Measurements from ENCODE around the gene NCOA3. TPM values are rescaled to one million over a fixed set of nuclear protein-coding genes. Genes with fewer than 3 reads are reported as not detected.

NCOA3 gene
- polyA plus RNA-seq, 3 donors, result 13.5 to 21.8 (median 21.3) TPM

- Mint-ChIP-seq H3K9me3 (peaks cover 0 to 2% (median 0%) of the 10 kb centered on the region in 7 donors), H3K36me3 (no peaks in the 10 kb centered on the region), H3K27me3 (ENCODE audit: low read depth in 3 of 3) (peaks cover 0 to 7% (median 3%) of the 10 kb centered on the region in 3 donors), H3K4me3 (no peak overlapping the region), H3K4me1 (peaks cover 25% of the 10 kb centered on the region), H3K27ac (no peak overlapping the region)
- DNase-seq, result no peak
- Histone ChIP-seq H3K36me3 (replicated peaks in 1 of 2; ENCODE audit: control insufficient read depth in 1 of 2, insufficient read depth in 2 of 2, low read length in 2 of 2) (no peaks in the 10 kb centered on the region), H2AFZ (ENCODE audit: insufficient read depth, low read depth, low read length, poor library complexity, severe bottlenecking) (no peak overlapping the region), H3K79me2 (ENCODE audit: insufficient read depth, low read length) (no peaks in the 10 kb centered on the region), H3K4me1 (ENCODE audit: control insufficient read depth in 1 of 2, insufficient read depth in 2 of 2, low read length in 2 of 2) (peaks cover 19 to 25% of the 10 kb centered on the region in 2 donors), H4K20me1 (ENCODE audit: insufficient read depth, low read length) (no peaks in the 10 kb centered on the region), H3K9me3 (replicated peaks in 1 of 2; ENCODE audit: control insufficient read depth in 1 of 2, insufficient read depth in 1 of 2, low read length in 2 of 2) (no peaks in the 10 kb centered on the region), H3K4me3 (replicated peaks in 1 of 3; ENCODE audit: low read depth in 2 of 3, low read length in 3 of 3) (no peak overlapping the region), H3K27me3 (ENCODE audit: control insufficient read depth in 2 of 2, insufficient read depth in 2 of 2, low read length in 2 of 2) (no peaks in the 10 kb centered on the region), H3K27ac (ENCODE audit: low read depth in 1 of 2, low read length in 2 of 2) (no peak overlapping the region), H3K4me2 (replicated peaks; ENCODE audit: extremely low read depth, low read length, poor library complexity, severe bottlenecking) (no peak overlapping the region), H3K9ac (ENCODE audit: insufficient read depth, low read length, poor library complexity, severe bottlenecking) (no peak overlapping the region)
- intact Hi-C loops (cut with micrococcal nuclease), result no loop called here
- TF ChIP-seq CTCF (IDR thresholded peaks at IDR 0.05), result no peak
- WGBS (ENCODE audit: insufficient coverage), result no CpG with 5 or more reads among the region's 2 CpGs
Measured at GRCh38 chr20:47482705-47483104, 19.0 kb upstream of the NCOA3 start.

GRCh38 chr20:47484303-47484702 lies 17.4 kb upstream of the NCOA3 start:
- Mint-ChIP-seq H3K4me3 (no peak overlapping the region), H3K27ac (no peak overlapping the region), H3K27me3 (ENCODE audit: low read depth in 3 of 3) (peaks cover 0 to 8% (median 3%) of the 10 kb centered on the region in 3 donors), H3K36me3 (no peaks in the 10 kb centered on the region), H3K9me3 (peaks cover 0 to 2% (median 0%) of the 10 kb centered on the region in 7 donors), H3K4me1 (peaks cover 29% of the 10 kb centered on the region)
- no peak overlapping the region for H3K4me3 ChIP-seq (replicated peaks in 1 of 3; ENCODE audit: low read depth in 2 of 3, low read length in 3 of 3)
- H3K27me3 ChIP-seq (ENCODE audit: control insufficient read depth in 2 of 2, insufficient read depth in 2 of 2, low read length in 2 of 2), result no peaks in the 10 kb centered on the region
- no peak overlapping the region for H3K27ac ChIP-seq (ENCODE audit: low read depth in 1 of 2, low read length in 2 of 2)
- H3K9ac ChIP-seq (ENCODE audit: insufficient read depth, low read length, poor library complexity, severe bottlenecking), result no peak overlapping the region
- H3K79me2 ChIP-seq (ENCODE audit: insufficient read depth, low read length), result no peaks in the 10 kb centered on the region
- H3K4me2 ChIP-seq (replicated peaks; ENCODE audit: extremely low read depth, low read length, poor library complexity, severe bottlenecking), result no peak overlapping the region
- WGBS (ENCODE audit: insufficient coverage), result 94% methylated on average over 2 of the region's 5 CpGs
- intact Hi-C loops (cut with micrococcal nuclease), result no loop called here
- no peaks in the 10 kb centered on the region for H3K36me3 ChIP-seq (replicated peaks in 1 of 2; ENCODE audit: control insufficient read depth in 1 of 2, insufficient read depth in 2 of 2, low read length in 2 of 2)
- no peaks in the 10 kb centered on the region for H4K20me1 ChIP-seq (ENCODE audit: insufficient read depth, low read length)
- no peak for DNase-seq
- H3K4me1 ChIP-seq (ENCODE audit: control insufficient read depth in 1 of 2, insufficient read depth in 2 of 2, low read length in 2 of 2), result peaks cover 26 to 34% of the 10 kb centered on the region in 2 donors
- H3K9me3 ChIP-seq (replicated peaks in 1 of 2; ENCODE audit: control insufficient read depth in 1 of 2, insufficient read depth in 1 of 2, low read length in 2 of 2), result no peaks in the 10 kb centered on the region
- no peak for TF ChIP-seq CTCF (IDR thresholded peaks at IDR 0.05)
- no peak overlapping the region for H2AFZ ChIP-seq (ENCODE audit: insufficient read depth, low read depth, low read length, poor library complexity, severe bottlenecking)

Measured in CD14-positive monocyte (primary cell).